Activated T-helper 1 cell treated with anti-CD3 and anti-CD28 coated beads, Interleukin-2, amount 50 U/mL, for 16 hours (primary cell): ENCODE results near the gene PPFIBP2.

Source experiments
- DNase-seq, 2 donors: peaks; one replicate each; pipeline ENCODE4 v3.0.0-alpha.2; 2020; ENCODE audit warnings: low read depth in 1 of 2, low spot score in 1 of 2

Gene PPFIBP2

GRCh38 chr11:7513234-7514098 lies at the start of gene PPFIBP2:
PPFIBP2 (plus strand) TSS chr11:7513999; CDS start chr11:7549476, 35,477 bp downstream.
- DNase-seq: peak; percentile 60 to 73

- DNase-seq: no peak
Observed at GRCh38 chr11:7467652-7468051, 46.1 kb upstream of the PPFIBP2 start.

GRCh38 chr11:7469351-7469865 lies 44.4 kb upstream of the PPFIBP2 start:
- no peak for DNase-seq

GRCh38 chr11:7471071-7471470 lies 42.7 kb upstream of the PPFIBP2 start:
- no peak for DNase-seq

GRCh38 chr11:7473717-7474116 lies 40.1 kb upstream of the PPFIBP2 start:
- DNase-seq: no peak

GRCh38 chr11:7480113-7480512 lies 33.7 kb upstream of the PPFIBP2 start:
- no peak for DNase-seq

- DNase-seq: no peak
Observed at GRCh38 chr11:7484131-7484530, 29.7 kb upstream of the PPFIBP2 start.

- no peak for DNase-seq
Observed at GRCh38 chr11:7484645-7485044, 29.2 kb upstream of the PPFIBP2 start.

GRCh38 chr11:7485186-7486097 lies 28.4 kb upstream of the PPFIBP2 start, which contains the start of gene OLFML1:
OLFML1 (plus strand) TSS chr11:7485506; CDS start chr11:7485876, 370 bp downstream.
- no peak for DNase-seq

- DNase-seq: no peak
Observed at GRCh38 chr11:7486098-7486780, 27.6 kb upstream of the PPFIBP2 start.

- DNase-seq: no peak
Observed at GRCh38 chr11:7486781-7487140, 27.0 kb upstream of the PPFIBP2 start.

- DNase-seq: no peak
Observed at GRCh38 chr11:7487360-7487759, 26.4 kb upstream of the PPFIBP2 start.

- DNase-seq: no peak
Observed at GRCh38 chr11:7488681-7489080, 25.1 kb upstream of the PPFIBP2 start.

- no peak for DNase-seq
Observed at GRCh38 chr11:7489376-7489775, 24.4 kb upstream of the PPFIBP2 start.

GRCh38 chr11:7490054-7490453 lies 23.7 kb upstream of the PPFIBP2 start:
- DNase-seq: no peak

- no peak for DNase-seq
Observed at GRCh38 chr11:7490535-7490934, 23.3 kb upstream of the PPFIBP2 start.

GRCh38 chr11:7492253-7492652 lies 21.5 kb upstream of the PPFIBP2 start:
- no peak for DNase-seq

GRCh38 chr11:7493670-7494069 lies 20.1 kb upstream of the PPFIBP2 start:
- no peak for DNase-seq

GRCh38 chr11:7494086-7494745 lies 19.6 kb upstream of the PPFIBP2 start:
- no peak for DNase-seq

- no peak for DNase-seq
Observed at GRCh38 chr11:7495882-7496551, 17.8 kb upstream of the PPFIBP2 start.
